Stimulated activated CD4-positive, alpha-beta T cell treated with anti-CD3 and anti-CD28 coated beads, TNF-alpha, amount 100 ng/mL, for 24 hours (primary cell): ENCODE results near the gene SLC2A3.
"Not testable (repeated sequence)": the region's sequence is repeated elsewhere in the genome, so short reads cannot be mapped to it uniquely, and the experiment has no call there.

Experiments
- DNase-seq, 3 experiments: peaks; one replicate each; pipeline ENCODE4 v3.0.0-alpha.2; 2020; ENCODE audit warnings: low read depth in 3 of 3

Gene SLC2A3

DNA sequence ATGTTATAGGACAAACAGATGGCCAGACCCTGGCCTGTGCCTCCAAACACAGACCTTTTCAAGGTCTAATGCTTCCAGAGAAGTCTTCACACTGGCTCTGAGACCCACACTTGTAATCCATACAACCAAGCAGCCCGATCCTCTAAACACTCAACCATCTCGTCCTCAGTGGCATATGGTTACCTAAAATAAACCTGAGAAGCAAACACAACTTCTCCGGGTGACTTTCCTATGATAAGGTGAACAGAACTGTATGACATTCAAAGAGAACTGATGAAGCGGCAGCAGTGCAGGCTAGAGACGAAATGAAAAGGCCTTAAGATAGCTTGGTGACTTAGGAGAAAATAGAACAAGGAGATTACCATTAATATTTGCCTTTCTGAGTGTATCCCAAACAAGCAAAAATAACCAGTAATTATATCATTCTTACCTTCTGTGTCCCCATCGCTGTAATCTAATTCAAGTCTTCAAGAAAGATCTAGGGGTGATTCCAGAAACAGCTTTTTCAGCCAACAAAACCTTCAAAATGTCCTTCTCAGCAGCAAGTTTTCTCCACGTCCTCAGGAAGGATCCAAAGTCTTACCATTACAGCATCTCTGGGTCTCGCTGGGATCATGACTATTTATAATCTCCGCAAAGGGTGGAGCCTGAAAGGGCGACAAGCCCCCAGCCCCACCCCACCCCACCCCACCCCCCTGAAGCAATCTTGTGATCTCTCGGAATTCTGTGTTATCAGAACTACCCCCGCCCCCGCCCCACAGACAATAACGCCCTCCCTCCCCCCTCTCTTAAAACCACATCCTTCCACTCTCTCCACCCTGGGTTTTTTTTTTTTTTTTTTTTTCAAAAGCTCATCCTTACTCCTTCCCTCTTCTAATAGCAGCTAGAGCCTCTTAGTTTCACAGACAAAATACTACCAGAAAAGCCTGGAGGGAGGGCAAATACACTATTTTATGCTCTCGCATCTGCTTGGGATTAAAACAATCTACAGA, at the start of gene SLC2A3:
Gene SLC2A3, minus strand, starts transcription at position 598 of the 992 bp plus-strand sequence. Its CDS starts 153 bp downstream, at position 445.
- peak; percentile 61 to 76 (median 62) for DNase-seq

DNA sequence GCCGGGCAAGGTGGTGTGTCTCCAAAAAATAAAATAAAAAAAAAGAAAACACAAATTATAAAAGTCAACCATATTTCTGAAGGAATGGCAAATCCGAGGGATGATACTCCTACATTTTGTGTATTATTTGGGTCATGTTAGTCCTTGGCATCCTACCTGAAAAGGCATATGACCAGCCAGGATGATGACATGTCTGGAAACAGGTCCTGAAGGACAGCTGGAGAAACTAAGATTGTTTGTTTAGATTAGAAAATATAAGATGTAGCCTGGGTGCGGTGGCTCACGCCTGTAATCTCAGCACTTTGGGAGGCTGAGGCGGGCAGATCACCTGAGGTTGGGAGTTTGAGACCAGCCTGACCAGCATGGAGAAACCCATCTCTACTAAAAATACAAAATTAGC, 48.9 kb upstream of the SLC2A3 start:
- no peak for DNase-seq

DNA sequence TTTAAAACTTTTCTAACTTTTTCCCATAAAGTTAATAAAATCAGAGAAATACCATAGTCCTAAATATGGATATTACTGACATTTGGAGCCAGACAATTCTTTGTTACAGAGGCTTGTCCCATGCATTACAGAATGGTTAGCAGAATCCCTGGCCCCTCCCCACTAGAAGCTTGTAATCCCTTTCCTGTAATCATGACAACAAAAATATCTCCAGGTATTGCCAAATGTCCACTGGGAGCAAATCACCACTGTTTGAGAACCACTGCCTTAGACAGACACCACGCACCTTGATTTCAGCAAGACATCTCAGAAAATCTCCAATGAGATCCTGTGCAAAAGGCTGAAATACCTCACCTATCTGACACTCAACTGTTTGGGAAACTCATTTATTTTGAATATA, 47.5 kb upstream of the SLC2A3 start:
- DNase-seq, result not testable (repeated sequence)

DNA sequence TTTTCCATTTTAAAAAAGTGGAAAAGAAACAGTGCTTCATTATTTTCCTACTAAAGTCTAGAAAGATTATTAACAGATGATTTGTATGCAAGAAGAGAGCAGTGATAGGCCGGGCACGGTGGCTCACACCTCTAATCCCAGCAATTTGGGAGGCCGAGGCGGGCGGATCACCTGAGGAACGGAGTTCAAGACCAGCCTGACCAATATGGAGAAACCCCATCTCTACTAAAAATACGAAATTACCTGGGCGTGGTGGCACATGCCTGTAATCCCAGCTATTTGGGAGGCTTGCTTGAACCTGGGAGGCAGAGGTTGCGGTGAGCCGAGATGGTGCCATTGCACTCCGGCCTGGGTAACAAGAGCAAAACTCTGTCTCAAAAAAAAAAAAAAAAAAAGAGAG, 47.0 kb upstream of the SLC2A3 start:
- DNase-seq, result not testable (repeated sequence)

DNA sequence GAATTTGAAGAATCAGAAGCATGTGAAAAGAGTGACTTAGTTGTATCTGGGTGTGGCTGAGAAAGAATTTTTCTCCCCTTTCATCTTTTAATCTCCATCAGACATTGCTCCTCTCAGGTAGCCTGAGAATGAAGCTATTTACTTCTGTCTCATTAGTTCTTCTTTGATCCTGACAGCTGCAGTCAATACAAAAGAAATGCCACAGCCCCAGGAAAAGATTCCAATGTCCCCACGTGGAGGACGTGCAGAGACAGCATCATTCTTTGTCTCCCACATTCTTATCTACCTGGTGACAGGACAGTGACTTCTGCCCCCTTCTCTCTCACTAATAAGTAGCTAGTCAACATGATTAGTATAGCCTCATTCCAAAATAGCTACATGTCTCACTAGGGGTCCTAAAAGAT, 46.3 kb upstream of the SLC2A3 start:
- DNase-seq, result not testable (repeated sequence)

DNA sequence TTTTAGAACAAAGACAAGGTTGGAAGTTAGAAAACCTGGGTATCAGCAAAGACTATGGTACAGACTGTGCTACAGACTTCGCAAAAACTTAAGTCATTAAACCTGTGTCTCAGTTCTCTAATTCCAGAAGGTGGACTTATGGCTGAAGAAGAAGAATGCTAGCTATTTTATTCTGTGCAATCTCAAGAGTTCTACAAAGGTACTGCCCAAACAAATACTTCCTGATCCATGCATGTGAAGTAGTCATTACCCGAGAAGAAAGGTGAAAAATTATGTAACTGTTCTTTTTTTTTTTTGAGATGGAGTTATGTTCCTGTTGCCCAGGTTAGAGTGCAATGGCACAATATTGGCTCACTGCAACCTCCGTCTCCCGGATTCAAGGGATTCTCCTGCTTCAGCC, 45.5 kb upstream of the SLC2A3 start:
- no peak for DNase-seq

DNA sequence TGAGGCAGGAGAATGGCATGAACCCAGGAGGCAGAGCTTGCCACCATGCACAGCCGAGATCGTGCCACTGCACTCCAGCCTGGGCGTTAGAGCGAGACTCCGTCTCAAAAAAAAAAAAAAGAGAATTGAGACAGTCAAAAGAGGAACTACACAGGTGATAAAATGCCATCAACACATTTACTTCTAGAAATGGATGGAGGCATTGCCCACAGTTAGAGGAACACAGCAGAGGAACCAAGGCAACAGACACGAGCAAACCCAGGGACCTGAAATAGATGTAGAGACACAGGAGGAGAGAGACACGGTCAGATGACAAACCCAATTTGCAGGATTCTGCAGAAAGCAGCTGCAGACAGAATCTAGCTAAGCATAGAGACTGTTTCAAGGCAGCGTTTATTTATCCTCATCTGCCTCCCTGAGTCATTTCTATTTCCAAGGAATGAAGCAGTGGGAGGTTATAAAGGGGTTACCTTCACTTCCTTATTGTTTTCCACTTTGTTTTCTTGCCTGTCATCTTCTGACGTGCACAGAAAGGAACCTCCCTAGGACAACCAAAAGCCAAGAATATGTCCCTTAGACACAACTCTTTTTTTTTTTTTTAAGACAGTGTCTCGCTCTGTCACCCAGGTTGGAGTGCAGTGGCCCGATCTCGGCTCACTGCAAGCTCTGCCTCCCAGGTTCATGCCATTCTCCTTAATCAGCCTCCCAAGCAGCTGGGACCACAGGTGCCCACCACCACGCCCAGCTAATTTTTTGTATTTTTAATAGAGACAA, 41.6 kb upstream of the SLC2A3 start:
- not testable (repeated sequence) for DNase-seq

DNA sequence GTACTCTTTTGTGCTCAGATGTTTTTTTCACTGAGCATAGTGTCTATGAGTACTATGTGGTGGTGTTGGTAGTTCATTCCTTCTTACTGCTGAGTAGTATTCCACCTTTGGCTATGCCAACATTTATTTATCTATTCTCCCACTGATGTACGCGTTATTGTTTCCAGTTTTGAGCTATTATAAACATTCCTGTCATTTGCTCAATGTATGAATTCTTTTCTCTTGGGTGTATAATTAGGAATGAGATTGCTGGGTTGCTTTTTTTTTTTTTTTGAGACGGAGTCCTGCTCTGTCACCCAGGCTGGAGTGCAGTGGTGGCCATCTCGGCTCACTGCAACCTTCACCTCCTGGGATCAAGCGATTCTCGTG, 37.5 kb upstream of the SLC2A3 start:
- no peak for DNase-seq

DNA sequence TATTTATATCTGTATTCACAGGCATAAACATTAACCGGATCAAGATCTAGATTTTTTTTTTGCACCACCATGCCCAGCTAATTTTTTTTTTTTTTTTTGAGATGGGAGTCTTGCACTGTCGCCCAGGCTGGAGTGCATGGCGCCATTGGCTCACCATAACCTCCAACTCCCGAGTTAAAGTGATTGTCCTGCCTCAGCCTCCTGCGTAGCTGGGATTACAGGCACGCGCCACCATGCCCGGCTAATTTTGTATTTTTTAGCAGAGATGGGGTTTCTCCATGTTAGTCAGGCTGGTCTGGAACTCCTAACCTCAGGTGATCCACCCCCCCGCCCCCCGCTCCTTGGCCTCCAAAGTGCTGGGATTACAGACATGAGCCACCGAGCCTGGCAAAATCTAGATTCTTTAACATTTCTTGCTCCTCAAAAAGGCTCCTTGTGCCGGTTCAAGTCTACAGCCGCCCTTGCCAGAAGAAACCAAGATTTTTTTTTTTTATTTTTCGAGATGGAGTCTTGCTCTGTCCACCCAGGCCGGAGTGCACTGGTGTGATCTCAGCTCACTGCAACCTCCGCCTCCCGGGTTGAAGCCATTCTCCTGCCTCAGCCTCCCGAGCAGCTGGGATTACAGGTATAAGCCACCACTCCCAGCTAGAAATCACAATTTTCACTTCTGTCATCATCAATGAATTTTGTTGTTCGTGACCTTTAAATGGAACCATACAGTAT, 36.9 kb upstream of the SLC2A3 start:
- no peak for DNase-seq

DNA sequence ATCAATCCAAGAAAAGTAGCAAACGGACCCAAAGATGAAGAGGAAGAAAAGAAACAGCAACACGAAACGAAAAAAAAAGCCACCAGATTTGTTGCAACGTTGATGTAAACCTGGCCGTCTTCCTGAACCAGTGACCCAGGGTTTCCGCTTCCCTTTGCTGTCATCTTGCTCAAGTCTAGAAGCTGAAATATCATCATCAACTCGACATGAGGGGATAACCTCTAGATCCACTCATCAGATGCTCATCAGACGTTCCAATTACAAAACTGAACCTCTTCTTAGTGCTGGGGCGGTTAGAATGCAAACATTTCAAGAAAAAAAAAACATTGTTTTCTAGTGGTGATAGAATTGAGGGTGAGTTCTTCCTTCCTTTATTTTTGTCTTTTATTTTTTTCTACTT, 36.3 kb upstream of the SLC2A3 start:
- not testable (repeated sequence) for DNase-seq

DNA sequence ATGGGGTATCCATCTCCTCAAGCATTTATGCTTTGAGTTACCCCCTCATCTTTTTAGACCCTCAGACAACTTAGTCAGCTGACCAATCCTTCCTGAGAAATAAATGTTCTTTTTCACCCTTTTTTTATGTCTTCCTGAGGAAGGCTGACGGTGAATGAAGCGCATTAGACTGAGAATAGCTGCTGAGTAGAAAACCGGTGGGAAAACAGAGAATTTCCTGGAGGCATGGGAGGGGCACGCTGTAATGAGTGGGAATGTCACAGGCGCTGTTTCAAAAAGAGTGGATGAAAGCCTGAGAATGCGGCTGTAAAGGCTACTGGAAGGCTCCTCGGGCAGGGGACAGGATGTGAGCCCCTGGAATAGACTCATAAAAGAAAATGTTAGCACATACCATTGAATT, 35.8 kb upstream of the SLC2A3 start:
- DNase-seq, result not testable (repeated sequence)

DNA sequence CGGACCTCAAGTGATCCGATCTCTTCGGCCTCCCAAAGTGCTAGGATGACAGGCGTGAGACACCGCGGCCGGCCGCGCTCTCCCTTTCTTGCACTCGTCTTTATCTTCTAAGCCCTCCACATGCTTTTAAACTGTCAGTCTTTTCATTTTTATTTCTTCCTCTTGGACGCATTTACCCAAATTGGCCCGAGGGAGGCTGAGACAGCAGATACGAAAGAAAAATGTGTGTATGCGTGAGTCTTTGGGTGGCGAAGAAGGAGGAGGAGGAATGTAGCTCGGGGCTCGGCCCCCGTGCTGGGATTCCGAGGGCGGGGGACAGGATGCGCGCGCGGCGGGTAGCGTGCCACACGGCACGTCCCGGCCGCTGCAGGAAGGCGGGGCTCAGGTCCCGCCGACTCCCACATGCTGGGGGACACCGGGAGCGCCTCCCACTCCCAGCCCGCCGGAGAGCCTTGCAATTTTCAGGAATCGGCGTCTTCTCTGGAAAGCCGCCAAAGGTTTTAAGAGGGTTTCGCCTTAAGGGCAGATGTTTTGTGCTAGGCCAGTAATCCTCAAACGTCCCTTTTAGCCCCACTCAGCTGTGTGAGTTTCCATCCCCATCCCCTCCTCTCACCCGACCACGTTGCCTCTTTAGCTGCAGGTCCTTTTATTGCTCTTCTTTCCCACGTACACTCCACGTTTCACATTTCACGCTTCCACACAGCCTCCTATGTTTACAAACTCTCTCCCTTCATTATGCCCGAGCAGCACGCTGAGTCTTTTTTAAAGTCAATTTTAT, 34.7 kb upstream of the SLC2A3 start:
- peak; percentile 74 to 96 (median 86) for DNase-seq

DNA sequence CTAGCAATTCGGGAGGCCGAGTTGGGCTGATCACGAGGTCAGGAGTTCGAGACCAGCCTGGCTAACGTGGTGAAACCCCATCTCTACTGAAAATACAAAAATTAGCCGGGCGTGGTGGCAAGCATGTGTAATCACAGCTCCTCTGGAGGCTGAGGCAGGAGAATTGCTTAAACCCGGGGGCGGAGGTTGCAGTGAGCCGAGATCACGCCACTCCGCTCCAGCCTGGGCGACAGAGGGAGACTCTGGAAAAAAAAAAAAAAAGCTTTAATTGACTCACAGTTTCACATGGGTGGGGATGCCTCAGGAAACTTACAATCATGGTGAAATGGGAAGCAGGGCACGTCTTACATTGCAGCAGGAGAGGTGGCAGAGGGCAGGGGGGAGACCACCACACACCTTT, 30.6 kb upstream of the SLC2A3 start:
- peak in 1 of 3 experiments; percentile 44 for DNase-seq

DNA sequence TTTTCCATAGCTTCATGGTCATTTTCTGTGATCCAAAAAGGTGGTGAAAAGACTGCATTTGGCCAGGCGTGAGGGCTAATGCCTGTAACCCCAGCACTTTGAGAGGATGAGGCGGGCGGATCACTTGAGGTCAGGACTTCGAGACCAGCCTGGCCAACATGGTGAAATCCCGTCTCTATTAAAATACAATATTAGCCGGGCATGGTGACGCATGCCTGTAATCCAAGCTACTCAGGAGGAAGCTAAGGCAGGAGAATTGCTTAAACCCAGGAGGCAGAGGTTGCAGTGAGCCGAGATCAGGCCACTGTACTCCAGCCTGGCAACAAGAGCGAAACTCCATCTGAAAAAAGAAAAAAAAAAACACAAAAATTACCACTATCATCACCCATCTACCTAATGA, 28.7 kb upstream of the SLC2A3 start:
- not testable (repeated sequence) for DNase-seq

DNA sequence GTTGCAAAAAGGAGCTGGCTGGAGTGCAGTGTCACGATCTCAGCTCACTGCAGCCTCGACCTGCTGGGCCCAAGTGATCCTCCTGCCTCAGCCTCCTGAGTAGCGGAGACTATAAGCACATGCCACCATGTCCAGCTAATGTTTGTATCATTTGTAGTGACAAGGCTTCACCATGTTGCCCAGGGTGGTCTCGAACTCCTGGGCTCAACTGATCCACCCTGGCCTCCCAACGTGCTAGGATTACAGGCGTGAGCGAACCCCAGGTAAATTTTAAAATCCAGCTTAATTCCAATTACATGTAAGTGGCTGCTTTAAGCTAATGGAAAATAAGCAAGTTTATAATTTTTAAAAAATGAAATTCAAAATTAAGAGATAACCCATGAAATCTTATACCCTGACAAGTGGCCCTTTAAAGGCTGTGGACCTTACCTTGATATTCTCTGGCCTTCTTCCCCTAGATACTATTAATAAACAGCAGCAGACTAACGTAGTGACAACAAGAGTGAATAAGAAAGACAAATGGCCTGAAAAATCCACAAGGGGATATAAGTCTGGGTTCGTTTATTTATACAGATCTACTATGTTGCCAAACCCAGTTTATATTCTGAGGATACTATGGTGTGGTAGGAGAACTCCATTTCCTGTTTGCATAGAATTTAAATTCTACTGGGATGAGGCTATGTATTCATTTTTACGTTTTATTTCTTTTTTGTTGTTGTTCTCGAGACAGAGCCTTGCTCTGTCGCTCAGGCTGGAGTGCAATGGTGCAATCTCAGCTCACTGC, 25.6 kb upstream of the SLC2A3 start:
- no peak for DNase-seq

DNA sequence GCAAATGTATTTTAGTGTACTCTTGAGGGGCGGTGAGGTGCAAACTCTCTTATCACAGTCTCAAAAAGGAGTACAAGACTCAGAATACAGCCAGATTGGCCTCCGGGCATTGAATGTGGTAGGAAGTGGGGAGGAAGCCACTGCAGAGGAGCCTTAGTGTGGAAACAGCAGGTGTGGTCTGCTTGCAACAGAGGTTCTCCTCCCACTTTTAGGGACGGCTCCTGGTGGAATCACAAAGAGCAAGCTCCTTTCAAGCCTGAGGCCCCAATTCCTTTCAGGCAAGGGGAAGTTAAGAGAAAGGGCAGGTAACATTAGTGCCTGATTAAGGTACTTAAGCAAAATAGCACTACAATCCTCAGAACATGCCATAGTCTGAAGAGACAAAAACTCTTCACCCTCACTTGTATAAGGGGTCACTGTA, 23.7 kb upstream of the SLC2A3 start:
- DNase-seq, result peak in 1 of 3 experiments; percentile 50

DNA sequence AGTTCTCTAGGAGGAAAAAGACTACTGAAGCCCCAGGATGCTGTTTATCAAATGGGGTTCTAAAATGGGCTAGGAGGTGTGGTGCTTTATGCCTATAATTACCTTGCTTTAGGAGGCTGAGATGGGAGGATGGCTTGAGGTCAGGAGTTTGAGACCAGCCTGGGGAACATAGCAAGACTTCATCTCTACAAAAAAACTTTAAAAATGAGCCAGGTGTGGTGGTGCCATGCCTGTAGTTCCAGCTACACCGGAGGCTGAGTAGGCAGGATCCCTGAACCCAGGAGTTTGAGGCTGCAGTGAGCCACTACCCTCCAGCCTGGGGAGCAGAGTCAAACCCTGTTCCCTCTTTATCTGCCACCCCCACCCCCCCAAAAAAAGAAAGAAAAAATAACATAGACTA, 23.3 kb upstream of the SLC2A3 start:
- DNase-seq, result no peak

DNA sequence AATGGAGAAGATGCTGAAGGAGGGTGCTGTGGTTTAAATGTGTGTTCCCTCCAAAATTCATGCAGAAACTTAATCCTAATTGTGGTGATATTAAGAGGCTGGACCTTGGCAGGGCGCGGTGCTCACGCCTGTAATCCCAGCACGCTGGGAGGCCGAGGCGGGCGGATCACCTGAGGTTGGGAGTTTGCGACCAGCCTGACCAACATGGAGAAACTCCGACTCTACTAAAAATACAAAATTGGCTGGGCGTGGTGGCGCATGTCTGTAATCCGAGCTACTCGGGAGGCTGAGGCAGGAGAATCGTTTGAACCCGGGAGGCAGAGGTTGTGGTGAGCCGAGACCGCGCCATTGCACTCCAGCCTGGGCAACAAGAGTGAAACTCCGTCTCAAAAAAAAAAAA, 18.9 kb upstream of the SLC2A3 start:
- DNase-seq, result not testable (repeated sequence)

DNA sequence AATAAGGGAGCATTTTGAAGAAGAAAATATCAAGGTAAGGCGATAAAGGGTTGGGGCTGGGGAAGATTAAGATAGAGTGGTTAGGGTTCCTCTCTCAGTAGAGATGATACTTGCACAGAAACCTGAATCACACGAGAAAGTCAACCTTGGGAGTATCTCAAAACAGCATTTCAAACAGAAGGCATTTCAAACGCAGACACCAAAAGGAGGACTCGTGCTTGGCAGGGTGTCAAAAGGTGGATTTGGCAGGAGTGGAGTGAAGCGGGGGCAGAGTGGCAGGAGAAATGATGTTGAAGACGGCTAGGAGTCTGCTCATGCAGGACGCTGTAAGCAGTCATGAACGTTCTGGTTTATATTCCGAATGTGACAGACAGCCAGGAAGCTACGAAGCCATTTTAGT, 18.4 kb upstream of the SLC2A3 start:
- DNase-seq, result not testable (repeated sequence)

DNA sequence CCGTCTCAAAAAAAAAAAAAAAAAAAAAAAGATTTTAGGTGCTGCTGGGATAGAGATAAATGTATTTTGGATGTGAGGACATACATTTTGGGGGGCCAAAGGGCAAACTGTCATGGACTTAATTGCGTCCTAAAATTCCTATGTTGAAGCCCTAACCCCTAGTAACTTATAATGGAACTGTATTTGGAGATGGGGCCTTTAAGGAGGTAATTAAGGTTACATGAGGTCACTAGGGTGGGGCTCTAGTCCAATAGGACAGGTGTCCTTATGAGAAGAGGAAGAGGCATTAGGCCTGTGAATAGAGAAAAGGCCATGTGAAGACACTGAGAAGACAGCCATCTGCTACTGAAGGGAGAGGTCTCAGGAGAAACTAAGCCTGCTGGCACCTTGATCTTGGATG, 17.9 kb upstream of the SLC2A3 start:
- DNase-seq, result not testable (repeated sequence)
